GM13977 (cell line): ENCODE data around the gene AFTPH.

ENCODE experiments used
- DNase-seq: peaks from one replicate; pipeline ENCODE4 v3.0.0; 2012; ENCODE audit warnings: low spot score
- CTCF ChIP-seq: IDR thresholded peaks from 2 replicates; pipeline ENCODE4 v1.5.1; 2012; ENCODE audit warnings: mild to moderate bottlenecking, control low read depth; ENCODE audit not compliant: insufficient read depth; ENCODE audit errors: extremely low read depth, missing control alignments
- in situ Hi-C: fragments of 300-500 bp; cut with MboI; formaldehyde crosslinking; loops from one replicate; pipeline ENCODE4 v1.12.0; 2022; ENCODE audit warnings: low sequenced_read_pairs, low pct_unique_long_range_greater_than_20kb, mixed read lengths, inconsistent platforms; ENCODE audit not compliant: unreplicated experiment

AFTPH gene

GRCh38 chr2:64548761-64549160 is 24.6 kb downstream of the AFTPH start:
- no peak for DNase-seq
- in situ Hi-C loops, result no loop called here
- TF ChIP-seq CTCF, result no peak

GRCh38 chr2:64550042-64550441 is 25.9 kb downstream of the AFTPH start:
- no peak for TF ChIP-seq CTCF
- in situ Hi-C loops, result no loop called here
- DNase-seq, result no peak

- TF ChIP-seq CTCF, result no peak
- no peak for DNase-seq
- in situ Hi-C loops, result no loop called here
Measured at GRCh38 chr2:64551851-64552250, 27.7 kb downstream of the AFTPH start.

GRCh38 chr2:64554117-64554516 is 30.0 kb downstream of the AFTPH start:
- TF ChIP-seq CTCF, result no peak
- no peak for DNase-seq
- in situ Hi-C loops, result no loop called here

GRCh38 chr2:64558445-64559081 is 34.4 kb downstream of the AFTPH start:
- in situ Hi-C loops, result no loop called here
- TF ChIP-seq CTCF, result no peak
- DNase-seq, result no peak

- in situ Hi-C loops, result no loop called here
- DNase-seq, result no peak
Measured at GRCh38 chr2:64562148-64562784, 38.1 kb downstream of the AFTPH start.

More at GRCh38 chr2:64562148-64562784, 38.1 kb downstream of the AFTPH start:
- TF ChIP-seq CTCF, result no peak
